GM12878 (cell line): Measurements from ENCODE around the gene VMP1. TPM values are rescaled to one million over a fixed set of nuclear protein-coding genes. Genes with fewer than 3 reads are reported as not detected.

Source experiments
- ATAC-seq: fragments of 200-7000 bp; cut with Tn5 transposase; 3 replicates; pipeline ENCODE4 v1.9.1; 2020; ENCODE audit warnings: mild to moderate bottlenecking, moderate library complexity
- BruUV-seq: library from RNA; stranded (reverse); fragments of 400-500 nt; replicated peaks from 2 replicates; lab custom pipeline; 2021; lab: Mats Ljungman, UMichigan
- CTCF ChIA-PET: fragments of 300-600 bp; sonication (Branson Sonifier 250); formaldehyde crosslinking; extraction: SDS; loops from one replicate; lab custom pipeline; 2021; ENCODE audit warnings: inconsistent platforms; lab: Yijun Ruan, JAX
- POLR2A ChIA-PET: fragments of 350-600 bp; formaldehyde crosslinking; extraction: SDS; loops from one replicate; lab custom pipeline; 2021; ENCODE audit warnings: inconsistent platforms; lab: Charles Lee
- RAD21 ChIA-PET: fragments of 300-600 bp; sonication (Branson Sonifier 250); formaldehyde crosslinking; loops from one replicate; lab custom pipeline; 2023; ENCODE audit warnings: antibody characterized with exemption; ENCODE audit not compliant: unreplicated experiment; lab: Charles Lee
- SMC1A ChIA-PET: fragments of 300-600 bp; sonication (Branson Sonifier 250); formaldehyde crosslinking; loops from one replicate; lab custom pipeline; 2023; ENCODE audit not compliant: unreplicated experiment, uncharacterized antibody; lab: Charles Lee
- DNase-seq: peaks from one replicate; pipeline ENCODE4 v3.0.0-alpha.2; 2011; ENCODE audit warnings: low read depth, low spot score
- FAIRE-seq: peaks from 3 replicates; lab custom pipeline; 2011; peaks lifted over from hg19 to GRCh38; lab: Jason Lieb, UNC
- H2AFZ ChIP-seq: 2 replicates; pipeline ENCODE4 v1.6.0; 2011; ENCODE audit warnings: low read depth, low read length, control low read depth; ENCODE audit not compliant: control insufficient read depth
- H3K27ac ChIP-seq: 2 replicates; pipeline ENCODE4 v1.5.1; 2011; ENCODE audit warnings: control low read depth; ENCODE audit not compliant: control insufficient read depth, insufficient read depth
- H3K27me3 ChIP-seq, 2 experiments: replicated peaks in 1 of 2; 2 replicates each; pipeline versions ENCODE4 v1.6.0 to v1.6.1; 2011; ENCODE audit warnings: low read length in 1 of 2; ENCODE audit not compliant: control insufficient read depth in 2 of 2, insufficient read depth in 2 of 2
- H3K36me3 ChIP-seq, 2 experiments: 2 replicates each; pipeline ENCODE4 v1.5.1; 2011; ENCODE audit warnings: low read length in 1 of 2; ENCODE audit not compliant: control insufficient read depth in 2 of 2, insufficient read depth in 2 of 2
- H3K4me1 ChIP-seq: 2 replicates; pipeline ENCODE4 v1.6.1; 2011; ENCODE audit warnings: mild to moderate bottlenecking, low read length, moderate library complexity, mixed read lengths; ENCODE audit not compliant: control insufficient read depth, insufficient read depth
- H3K4me2 ChIP-seq: 2 replicates; pipeline ENCODE4 v1.6.0; 2011; ENCODE audit warnings: control low read depth; ENCODE audit not compliant: control insufficient read depth, insufficient read depth
- H3K4me3 ChIP-seq: fragments of 200-600 bp; sonication (generic); 2 replicates; pipeline ENCODE4 v1.5.1; 2016
- H3K79me2 ChIP-seq: 2 replicates; pipeline ENCODE4 v1.6.0; 2011; ENCODE audit warnings: low read length; ENCODE audit not compliant: control insufficient read depth, insufficient read depth
- H3K9ac ChIP-seq: 2 replicates; pipeline ENCODE4 v1.8.0; 2011; ENCODE audit warnings: low read length, control low read depth, mixed read lengths; ENCODE audit not compliant: control insufficient read depth, insufficient read depth
- H3K9me3 ChIP-seq: replicated peaks from 3 replicates; pipeline ENCODE4 v1.5.1; 2011; ENCODE audit warnings: mild to moderate bottlenecking, low read length; ENCODE audit not compliant: control insufficient read depth, insufficient read depth
- H4K20me1 ChIP-seq: 2 replicates; pipeline ENCODE4 v1.6.0; 2011; ENCODE audit not compliant: control insufficient read depth, insufficient read depth
- BCL11A ChIP-seq: IDR thresholded peaks from 2 replicates; pipeline ENCODE4 v1.6.1; 2011; ENCODE audit warnings: low read depth, low read length
- CBFB ChIP-seq: IDR thresholded peaks from 2 replicates; pipeline ENCODE4 v1.6.1; 2016; ENCODE audit warnings: antibody characterized with exemption, low read depth
- ESRRA ChIP-seq: IDR thresholded peaks from 2 replicates; pipeline ENCODE4 v1.6.1; 2012; ENCODE audit warnings: mild to moderate bottlenecking, low read length, improper control_type of control experiment
- MEF2B ChIP-seq: fragments of 450-650 bp; IDR thresholded peaks from 2 replicates; pipeline ENCODE4 v1.6.1; 2018; ENCODE audit warnings: mild to moderate bottlenecking, moderate library complexity; ENCODE audit not compliant: partially characterized antibody, poor library complexity, severe bottlenecking
- PAX8 ChIP-seq: fragments of 450-650 bp; IDR thresholded peaks from 2 replicates; pipeline ENCODE4 v1.6.1; 2017; ENCODE audit warnings: mild to moderate bottlenecking, moderate library complexity
- POLR2AphosphoS5 ChIP-seq: IDR thresholded peaks from 2 replicates; pipeline ENCODE4 v1.6.1; 2011; ENCODE audit warnings: mild to moderate bottlenecking, low read length, inconsistent platforms
- RBBP5 ChIP-seq: fragments of 200-600 bp; sonication (generic); conservative IDR thresholded peaks from 2 replicates; pipeline ENCODE4 v1.6.1; 2016
- RELA ChIP-seq: fragments of 450-650 bp; IDR thresholded peaks from 2 replicates; pipeline ENCODE4 v1.8.0; 2014; ENCODE audit warnings: borderline replicate concordance; ENCODE audit not compliant: partially characterized antibody
- SP1 ChIP-seq: IDR thresholded peaks from one replicate; pipeline ENCODE4 v1.6.1; 2011; ENCODE audit warnings: low read depth, low read length
- SPI1 ChIP-seq: IDR thresholded peaks from 2 replicates; pipeline ENCODE4 v1.6.1; 2011; ENCODE audit warnings: low read depth, mild to moderate bottlenecking, low read length, moderate library complexity, borderline replicate concordance; ENCODE audit not compliant: insufficient read depth
- SUZ12 ChIP-seq: fragments of 200-600 bp; sonication (generic); IDR thresholded peaks from one replicate; pipeline ENCODE4 v1.6.1; 2018; ENCODE audit warnings: antibody characterized with exemption, mild to moderate bottlenecking; ENCODE audit not compliant: unreplicated experiment
- WRNIP1 ChIP-seq: IDR thresholded peaks from 2 replicates; pipeline ENCODE4 v1.6.1; 2011; ENCODE audit warnings: low read depth, low read length, improper control_type of control experiment, borderline replicate concordance
- ZBTB4 ChIP-seq: fragments of 450-650 bp; formaldehyde crosslinking; IDR thresholded peaks from 2 replicates; pipeline ENCODE4 v1.4.0; 2022; ENCODE audit warnings: mild to moderate bottlenecking, moderate library complexity
- ZNF274 ChIP-seq: IDR thresholded peaks from one replicate; pipeline ENCODE4 v1.8.0; 2011; ENCODE audit not compliant: insufficient read length, insufficient read depth
- WGBS: methylation state at CpG from one replicate; pipeline ENCODE4 v1.1.6; 2016; ENCODE audit warnings: low lambda C conversion rate; ENCODE audit not compliant: insufficient replicate concordance, insufficient coverage; ENCODE audit errors: missing lambda C conversion rate; 5-methylcytosine and 5-hydroxymethylcytosine counted together
- in situ Hi-C: fragments of 300-500 bp; cut with MboI; formaldehyde crosslinking; loops from 9 replicates; pipeline ENCODE4 v1.14.3; 2018; ENCODE audit warnings: mixed read lengths
- intact Hi-C: fragments of 100-400 bp; cut with micrococcal nuclease; formaldehyde crosslinking; loops from one replicate; pipeline ENCODE4 v1.14.2; 2022; ENCODE audit not compliant: unreplicated experiment
- polyA plus RNA-seq, 11 experiments: library from polyadenylated mRNA; depleted of rRNA in 4 of 11; unstranded in 6 of 11; stranded (reverse) in 5 of 11; fragments of >200 nt; fragmentation: Nextera tagmentation in 4 of 11; fragmentation: Illumina TruSeq in 1 of 11; extraction: Ambion mirVana in 4 of 11; extraction: Trizol in 1 of 11; gene quantifications; 1 replicate in 1 of 11; 2 replicates in 10 of 11; pipeline versions ENCODE4 v1.2.1 to v1.2.3, GENCODE V29; 2011 to 2016; ENCODE audit warnings: inconsistent platforms in 2 of 11, missing spikeins in 2 of 11, low read depth in 1 of 11
- total RNA-seq, 4 experiments: library from RNA; depleted of rRNA in 3 of 4; stranded (reverse); fragments of >200 nt in 3 of 4; fragmentation: Illumina TruSeq in 1 of 4; extraction: Trizol in 1 of 4; gene quantifications; 2 replicates each; pipeline versions ENCODE4 v1.2.1 to v1.2.3, GENCODE V29; 2013 to 2021

VMP1 gene
- total and polyA plus RNA-seq, 10 of the 15 experiments (the other 5 are each of a cell fraction or from before 2014, with no cell fraction given) = 88.4 to 199 (median 132) TPM

GRCh38 chr17:59712862-59713261 is 5.4 kb downstream of the VMP1 start:
- Histone ChIP-seq H2AFZ (no peak overlapping the region), H3K9ac (no peak overlapping the region), H3K36me3 (no peaks in the 10 kb centered on the region; a peak in 2 of 4 replicates), H4K20me1 (no peaks in the 10 kb centered on the region), H3K4me1 (0 out of 2 replicates have a peak, but pooled peaks cover 3% of the 10 kb centered on the region), H3K4me2 (no peak overlapping the region), H3K79me2 (peaks cover 66% of the 10 kb centered on the region), H3K4me3 (no peak overlapping the region), H3K27me3 (no peaks in the 10 kb centered on the region), H3K27ac (no peak overlapping the region), H3K9me3 (no peaks in the 10 kb centered on the region)
- TF ChIP-seq ZNF274 (no peak), SPI1 (peak; percentile 20; the same call in 1 of the 2 replicates), SUZ12 (no peak)
- intact Hi-C loops (no loop called here), in situ Hi-C loops (no loop called here)
- FAIRE-seq = no peak
- CTCF ChIA-PET = no interaction called here
- RAD21 ChIA-PET = no interaction called here
- no peak for DNase-seq
- no TSS peak for BruUV-seq
- WGBS = 98% methylated on average over 2 of the region's 2 CpGs
- ATAC-seq = no peak
- POLR2A ChIA-PET = no interaction called here
- SMC1A ChIA-PET = no interaction called here

- Histone ChIP-seq H3K9ac (no peak overlapping the region), H3K27me3 (no peaks in the 10 kb centered on the region), H3K4me3 (no peak overlapping the region), H3K27ac (no peak overlapping the region), H3K36me3 (no peaks in the 10 kb centered on the region; a peak in 2 of 4 replicates), H3K4me2 (no peak overlapping the region), H3K79me2 (peaks cover 55% of the 10 kb centered on the region), H2AFZ (no peak overlapping the region), H3K9me3 (no peaks in the 10 kb centered on the region), H3K4me1 (0 out of 2 replicates have a peak, but pooled peaks cover under 1% of the 10 kb centered on the region), H4K20me1 (no peaks in the 10 kb centered on the region)
- no peak for FAIRE-seq
- BruUV-seq = no TSS peak
- CTCF ChIA-PET = no interaction called here
- 95% methylated on average over 2 of the region's 2 CpGs for WGBS
- intact Hi-C loops = no loop called here
- POLR2A ChIA-PET = interaction anchor here (0.6 to 0.7 kb wide), 2 partner anchors 11 to 796 kb away, joined by 4 to 5 read pairs; no protein-coding TSS in a partner anchor
- no peak for ATAC-seq
- RAD21 ChIA-PET = no interaction called here
- in situ Hi-C loops = no loop called here
- no peak for DNase-seq
- no peak for TF ChIP-seq CBFB
- TF ChIP-seq WRNIP1 = no peak
- no peak for TF ChIP-seq BCL11A
- no peak for TF ChIP-seq RBBP5
- TF ChIP-seq MEF2B = no peak
- no peak for TF ChIP-seq SP1
- TF ChIP-seq ESRRA = no peak
- no peak for TF ChIP-seq RELA
- TF ChIP-seq PAX8 = no peak
- no peak for TF ChIP-seq POLR2AphosphoS5
- no peak for TF ChIP-seq ZBTB4 (CRISPR knock-in tag)
- TF ChIP-seq, all 136 proteins: peak for 0
- SMC1A ChIA-PET = interaction anchor here (0.9 kb wide), 1 partner anchor 145 kb away, joined by 3 read pairs; no protein-coding TSS in a partner anchor
Observed at GRCh38 chr17:59714255-59714654, 6.8 kb downstream of the VMP1 start.
